Activated gamma-delta T cell (primary cell): ENCODE results near the gene PLA2R1.
A peak's percentile ranks its signal among the peaks of the same experiment; 100 is the strongest.
"Not testable (repeated sequence)": the region's sequence is repeated elsewhere in the genome, so short reads cannot be mapped to it uniquely, and the experiment has no call there.

Source experiments
- DNase-seq: peaks from one replicate; lab custom pipeline; 2025; lab: John Stamatoyannopoulos, UW

Gene PLA2R1

DNA sequence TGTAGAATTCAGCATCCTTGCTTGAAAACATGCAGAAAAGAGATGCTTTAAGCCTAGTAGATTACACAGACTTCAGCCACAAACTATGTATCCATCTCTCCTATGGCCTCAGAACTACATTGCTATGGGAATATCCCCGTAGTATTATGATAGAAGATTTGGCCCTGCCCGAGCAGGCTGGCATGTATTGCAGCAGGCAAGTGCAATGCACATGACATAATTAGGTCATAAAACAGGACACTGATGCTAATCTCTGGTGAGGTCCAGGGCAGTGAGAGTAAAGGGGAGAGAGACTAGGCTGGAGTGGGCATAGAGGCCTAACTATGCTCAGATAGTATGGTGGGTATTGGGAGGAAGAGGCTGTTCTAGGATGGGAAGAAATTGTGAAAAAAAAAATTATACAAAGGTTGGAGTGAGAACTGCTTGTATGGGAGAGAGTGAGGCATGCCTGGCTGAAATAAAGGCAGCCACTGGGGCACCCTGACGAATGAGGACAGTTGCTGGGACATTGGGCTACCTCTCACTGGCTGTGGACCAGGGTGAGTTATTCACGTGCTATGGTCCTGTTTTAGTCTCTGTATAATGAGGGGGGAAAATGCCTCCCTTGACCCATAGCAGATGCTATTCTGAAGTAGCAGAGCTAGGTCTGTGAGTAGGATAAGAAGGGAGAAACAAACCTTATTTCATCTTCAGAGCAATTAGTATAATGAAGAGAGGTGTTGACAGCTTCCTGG, 1.6 kb upstream of the PLA2R1 start:
- no peak for DNase-seq

DNA sequence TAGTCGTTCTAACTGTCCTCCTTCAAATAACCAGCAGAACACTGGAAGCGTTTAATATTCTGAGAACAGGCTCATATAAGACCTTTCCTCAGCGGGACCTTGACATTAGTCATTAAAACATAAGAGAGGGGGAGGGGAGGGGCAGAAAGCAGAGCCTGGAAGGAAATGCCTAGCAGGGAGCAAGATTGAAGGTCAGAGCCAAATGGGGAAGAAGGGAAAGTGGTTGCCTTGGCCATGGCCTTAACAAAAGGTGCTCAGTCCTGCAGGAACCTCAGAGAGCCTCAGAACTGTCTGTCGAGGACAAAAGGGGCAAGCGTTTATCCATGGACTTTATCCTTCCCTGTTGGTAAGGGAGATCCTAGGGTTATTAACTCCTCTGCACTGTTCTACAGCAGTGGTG, 856 bp upstream of the PLA2R1 start:
- no peak for DNase-seq

DNA sequence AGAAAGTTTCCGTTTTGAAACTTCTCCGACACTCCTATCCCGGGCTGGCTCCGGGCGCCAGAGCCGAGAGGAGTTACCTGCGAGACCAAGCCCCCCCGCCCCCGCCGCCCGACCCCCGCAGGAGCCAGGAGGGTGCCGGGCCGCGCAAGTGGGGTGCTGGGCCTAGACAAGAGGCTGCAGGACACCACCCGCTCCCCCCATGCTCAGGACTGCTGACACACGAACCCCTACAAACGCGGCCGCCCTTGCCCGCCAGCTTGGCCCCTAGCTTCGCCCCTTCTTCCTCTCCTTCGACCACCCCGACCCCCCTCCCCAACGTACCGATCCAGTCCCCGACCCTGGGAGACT, 497 bp downstream of the PLA2R1 start:
- peak; percentile 6 for DNase-seq

DNA sequence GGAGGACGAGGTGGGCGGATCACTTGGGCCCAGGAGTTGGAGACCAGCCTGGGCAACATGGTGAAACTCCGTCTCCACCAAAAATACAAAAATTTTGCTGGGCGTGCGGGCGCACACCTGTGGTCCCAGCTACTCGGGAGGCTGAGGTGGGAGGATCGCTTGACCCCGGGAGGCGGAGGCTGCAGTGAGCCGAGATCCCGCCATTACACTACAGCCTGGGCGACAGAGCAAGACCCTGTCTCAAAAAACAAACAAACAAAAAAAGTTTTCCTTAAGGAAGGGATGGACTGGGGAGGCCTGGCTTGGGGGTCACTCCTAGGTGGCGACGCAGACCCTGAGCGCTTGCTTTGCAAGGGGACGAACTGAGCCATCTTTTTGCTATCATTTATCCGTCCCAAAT, 882 bp downstream of the PLA2R1 start:
- no peak for DNase-seq

DNA sequence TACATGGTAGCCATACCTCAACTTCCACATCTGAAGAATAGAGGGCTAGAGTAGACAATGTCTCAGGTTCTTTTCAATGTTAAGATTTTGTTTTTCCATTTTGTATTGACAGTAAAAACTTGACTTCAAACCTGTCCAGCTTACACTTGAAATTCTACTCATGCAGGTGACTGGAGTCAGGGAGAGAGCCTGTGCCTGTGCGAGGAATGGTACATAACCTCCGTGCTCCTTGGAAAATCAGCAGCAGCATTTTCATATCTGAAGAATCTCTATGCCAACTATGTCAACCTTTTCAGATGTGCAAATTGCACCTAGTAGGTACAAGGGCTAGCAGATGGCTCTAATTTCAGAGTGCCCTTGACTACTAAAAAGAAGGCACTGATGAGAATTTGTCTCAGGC, 2.1 kb downstream of the PLA2R1 start:
- DNase-seq: no peak

DNA sequence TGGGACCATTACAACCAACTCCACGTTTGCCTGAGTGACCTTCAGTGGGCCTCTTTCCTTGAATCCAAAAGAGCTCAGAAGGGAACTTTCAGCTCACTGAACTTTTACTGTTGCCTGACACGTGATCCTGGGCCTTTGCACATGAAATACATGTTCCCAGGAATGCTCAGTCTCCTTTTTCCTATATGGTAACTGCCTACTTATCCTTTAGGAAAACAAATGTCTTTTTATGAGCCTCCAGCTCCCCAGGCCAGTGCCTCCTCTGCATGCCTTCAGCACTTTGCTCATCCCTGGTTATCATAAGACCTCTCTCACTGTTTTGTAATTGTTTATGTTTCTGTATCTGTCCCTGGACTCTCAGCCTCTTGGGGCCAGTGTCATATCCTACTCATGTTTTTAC, 5.1 kb downstream of the PLA2R1 start:
- DNase-seq: no peak

DNA sequence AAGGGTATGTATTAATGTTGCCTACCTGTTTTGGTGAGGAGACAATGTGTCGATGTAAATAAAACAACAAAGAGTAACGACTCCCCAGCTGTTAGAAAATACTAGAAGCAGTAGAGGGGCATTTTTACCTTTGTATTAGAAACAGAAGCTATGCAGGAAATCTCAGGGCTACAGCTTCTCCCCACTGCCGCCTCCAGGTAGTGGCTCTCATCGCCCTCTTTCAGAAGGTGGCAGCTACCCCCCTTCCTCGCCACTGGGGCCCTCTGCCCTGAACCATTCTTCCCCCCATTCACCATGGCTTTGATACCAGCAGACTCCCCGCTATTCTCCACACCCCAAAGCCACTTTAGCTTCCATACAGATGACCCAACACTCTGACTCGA, 6.7 kb downstream of the PLA2R1 start:
- DNase-seq: no peak

DNA sequence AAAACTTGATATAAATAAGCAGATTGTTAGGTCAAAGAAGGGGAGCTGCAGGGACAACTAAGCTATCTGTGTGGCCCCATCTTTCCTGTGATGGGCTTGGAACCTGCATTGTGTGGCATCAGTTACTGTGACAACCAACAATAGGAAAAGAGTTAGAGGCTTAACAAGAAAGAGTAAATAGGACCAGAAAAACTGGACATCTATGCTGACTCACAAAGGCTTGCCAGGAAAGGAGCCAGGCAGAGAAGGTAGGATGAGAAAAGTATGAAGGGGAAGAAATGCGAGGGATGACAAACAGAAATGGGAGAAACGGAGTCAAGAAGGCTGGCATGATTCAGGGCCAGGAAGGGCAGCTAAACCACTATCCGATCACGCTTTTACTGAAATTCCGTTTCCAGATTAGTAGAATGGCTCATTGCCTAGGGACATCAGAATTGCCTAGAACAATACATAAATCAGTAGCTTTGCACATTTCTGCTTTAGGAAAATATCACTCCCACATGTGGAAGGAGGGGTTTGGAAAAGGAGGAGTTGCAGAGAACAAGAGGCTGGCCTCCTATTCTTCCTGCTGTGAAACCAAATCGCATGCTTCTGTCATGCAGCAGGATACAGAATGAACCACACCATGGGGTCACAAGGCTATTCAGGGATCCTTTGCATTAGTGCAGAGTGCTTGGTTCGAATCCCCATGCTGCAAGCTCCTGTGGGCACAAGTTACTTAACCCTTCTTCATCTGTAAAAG, 7.3 kb downstream of the PLA2R1 start:
- DNase-seq: no peak

DNA sequence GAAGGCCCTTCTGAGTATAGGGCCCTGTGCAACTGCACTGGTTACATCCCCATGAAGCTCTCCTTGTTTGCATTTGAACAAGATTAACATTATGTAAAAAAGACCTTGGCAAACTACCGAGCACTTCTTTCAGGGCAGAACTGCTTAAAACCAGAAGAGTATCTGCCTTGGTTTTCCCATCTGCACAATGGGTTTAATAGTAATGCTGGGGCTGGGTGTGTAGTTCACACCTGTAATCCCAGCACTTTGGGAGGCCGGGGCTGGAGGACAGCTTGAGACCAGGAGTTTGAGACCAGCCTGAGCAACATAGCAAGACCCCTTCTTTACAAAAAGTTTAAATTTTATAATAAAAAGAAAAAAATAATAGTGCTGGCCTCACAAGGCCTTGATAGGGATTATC, 8.5 kb downstream of the PLA2R1 start:
- no peak for DNase-seq

DNA sequence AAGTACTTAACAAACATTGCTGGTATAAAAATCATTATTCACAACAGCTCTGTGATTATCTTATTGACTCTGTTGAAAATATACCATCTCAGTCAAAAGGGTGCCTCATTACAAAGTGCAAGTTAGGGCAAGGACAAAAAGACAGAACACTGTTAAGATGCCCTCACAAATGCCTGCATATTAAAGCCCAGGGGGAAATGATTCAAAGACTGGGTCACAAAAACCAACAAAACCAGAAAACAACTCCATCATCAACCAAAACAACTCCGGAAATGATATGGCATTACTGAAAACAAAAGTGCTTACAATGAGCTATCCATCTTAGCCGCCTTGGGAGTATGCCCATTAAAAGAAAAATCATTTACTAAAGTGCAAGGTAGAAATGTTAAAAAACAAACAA, 9.9 kb downstream of the PLA2R1 start:
- DNase-seq: no peak

DNA sequence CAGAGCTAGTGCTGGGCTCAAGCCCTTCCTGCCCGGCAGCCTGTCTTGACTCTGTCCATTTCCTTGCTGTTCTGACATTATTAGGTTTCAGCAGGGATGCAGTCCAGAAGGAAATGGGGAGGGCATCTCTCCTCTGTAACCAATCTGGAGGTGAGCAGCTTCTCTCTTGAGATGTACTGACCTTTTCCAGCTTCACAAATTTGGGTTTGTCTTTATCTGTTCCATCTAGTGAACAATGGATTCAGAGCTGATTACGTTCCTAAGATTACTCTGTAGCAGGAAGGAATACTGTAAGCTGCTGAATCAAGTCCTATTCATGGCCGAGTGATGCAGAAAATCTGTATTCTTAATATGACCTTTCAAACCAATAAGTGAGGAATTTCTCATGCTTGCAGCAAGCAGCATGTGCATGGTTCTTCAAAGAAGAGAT, 11.0 kb downstream of the PLA2R1 start:
- no peak for DNase-seq

DNA sequence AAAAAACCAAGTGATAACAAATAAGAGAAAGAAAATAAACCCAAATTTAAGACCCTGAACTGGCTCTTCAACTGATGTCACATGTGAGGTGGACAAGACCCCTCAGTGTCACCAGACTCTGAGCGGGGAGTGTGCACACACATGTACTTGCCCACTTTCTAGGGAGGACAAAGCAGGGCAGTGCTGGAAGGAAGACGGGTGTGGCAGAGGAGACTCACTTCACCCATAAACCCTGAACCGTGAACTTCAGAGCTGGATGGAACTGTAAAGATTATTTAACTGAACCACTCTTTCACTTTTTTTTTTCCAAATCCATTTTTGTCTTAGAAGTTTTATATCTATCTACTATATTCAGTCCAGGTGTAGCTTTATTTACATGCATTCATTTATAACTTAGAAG, 12.3 kb downstream of the PLA2R1 start:
- DNase-seq: no peak

DNA sequence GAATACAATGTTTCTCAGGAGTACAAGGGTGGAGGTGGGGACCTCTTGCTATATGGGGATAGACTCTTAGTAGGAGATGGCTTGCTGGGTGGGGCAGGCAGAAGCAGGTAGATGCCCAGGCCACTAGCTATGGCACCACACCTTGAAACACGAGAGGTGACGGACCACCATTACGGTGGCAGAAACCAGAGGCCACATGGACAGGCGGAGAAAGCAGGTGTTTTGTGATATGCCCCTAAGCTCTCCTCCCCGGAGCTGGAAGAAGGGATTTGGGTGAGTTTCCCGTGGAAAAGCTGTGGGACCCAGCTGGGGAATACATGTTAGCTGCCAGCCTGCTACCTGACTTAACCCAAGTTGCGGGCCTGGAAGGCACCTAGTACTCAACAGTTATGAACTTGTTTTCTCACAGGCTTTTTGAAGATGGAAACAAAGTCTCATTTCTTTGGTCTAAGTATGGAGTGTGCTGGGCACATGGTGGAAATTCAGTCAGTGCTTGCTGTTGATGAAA, 16.7 kb downstream of the PLA2R1 start:
- no peak for DNase-seq

DNA sequence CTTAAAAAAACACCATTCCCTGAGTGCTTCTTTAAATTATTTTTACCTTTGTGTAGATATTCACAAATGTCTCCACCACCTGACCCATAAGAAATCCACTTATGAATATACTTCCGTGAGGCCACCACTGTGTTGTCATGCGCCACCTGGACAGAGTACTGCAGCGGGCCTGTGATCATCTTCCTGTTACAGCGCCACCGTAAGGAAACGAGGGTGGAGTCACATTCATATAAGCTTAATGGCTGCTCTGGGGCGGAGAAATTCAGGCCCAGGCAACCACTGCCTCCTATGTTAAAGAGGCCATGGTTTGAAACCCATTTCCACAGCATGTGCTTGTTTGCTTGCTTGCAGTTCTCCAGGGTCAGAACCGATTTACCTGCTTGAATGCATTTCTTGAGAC, 17.7 kb downstream of the PLA2R1 start:
- no peak for DNase-seq

DNA sequence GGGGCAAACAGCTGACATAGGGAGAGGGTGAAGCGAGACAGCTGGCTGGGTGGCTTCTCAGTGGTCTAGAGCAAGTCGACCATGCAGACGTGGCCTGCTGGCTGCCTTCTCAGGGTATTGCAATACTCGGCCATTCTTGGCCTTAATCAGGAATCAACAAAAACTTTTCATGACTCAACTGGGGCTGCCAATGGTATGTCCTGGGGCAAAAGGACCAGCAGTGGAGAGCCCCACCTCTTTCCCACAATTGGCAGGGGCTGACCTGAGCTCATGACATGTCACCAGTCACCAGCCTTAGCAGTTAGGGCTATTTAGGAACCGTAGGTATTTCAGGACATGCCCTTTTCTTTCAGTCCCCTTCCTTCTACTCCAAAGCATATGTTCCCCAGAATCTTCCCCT, 19.1 kb downstream of the PLA2R1 start:
- no peak for DNase-seq

DNA sequence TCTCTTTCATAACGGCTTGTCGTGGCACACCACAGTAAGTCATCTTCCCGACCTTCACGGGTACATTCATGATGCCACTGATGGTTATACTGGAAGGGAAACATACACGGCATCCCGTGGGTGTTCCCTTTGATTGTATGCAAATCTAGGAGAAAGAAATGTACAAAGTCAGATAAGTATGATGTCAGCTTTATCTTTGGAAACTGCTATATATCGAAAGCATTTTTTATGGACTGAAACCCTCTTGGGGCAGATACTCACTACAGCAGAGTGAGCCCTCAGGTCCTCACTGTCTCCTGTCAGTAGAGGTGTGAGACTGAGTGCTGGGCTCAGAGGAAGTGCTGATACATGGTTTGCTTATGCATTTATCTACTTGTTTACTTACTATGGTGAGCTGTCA, 20.4 kb downstream of the PLA2R1 start:
- DNase-seq: no peak

DNA sequence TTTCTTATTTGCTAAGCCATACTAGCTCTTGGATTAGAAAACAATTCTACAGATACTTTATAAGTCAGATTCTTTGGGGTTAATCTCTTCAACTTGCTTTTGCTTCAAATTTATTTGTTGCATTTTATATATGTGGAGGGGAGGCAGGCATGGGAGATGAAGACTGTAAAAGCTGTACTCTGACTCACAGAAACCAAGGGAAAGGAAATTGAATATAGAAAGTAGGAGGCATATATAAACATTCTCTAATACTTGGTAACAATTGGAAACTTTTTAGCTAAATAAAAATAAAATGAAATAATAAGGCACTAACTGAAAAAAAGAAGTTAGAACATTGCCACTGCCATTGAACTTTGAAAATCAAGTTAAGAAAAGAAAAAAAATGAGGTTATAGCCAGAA, 21.3 kb downstream of the PLA2R1 start:
- no peak for DNase-seq

DNA sequence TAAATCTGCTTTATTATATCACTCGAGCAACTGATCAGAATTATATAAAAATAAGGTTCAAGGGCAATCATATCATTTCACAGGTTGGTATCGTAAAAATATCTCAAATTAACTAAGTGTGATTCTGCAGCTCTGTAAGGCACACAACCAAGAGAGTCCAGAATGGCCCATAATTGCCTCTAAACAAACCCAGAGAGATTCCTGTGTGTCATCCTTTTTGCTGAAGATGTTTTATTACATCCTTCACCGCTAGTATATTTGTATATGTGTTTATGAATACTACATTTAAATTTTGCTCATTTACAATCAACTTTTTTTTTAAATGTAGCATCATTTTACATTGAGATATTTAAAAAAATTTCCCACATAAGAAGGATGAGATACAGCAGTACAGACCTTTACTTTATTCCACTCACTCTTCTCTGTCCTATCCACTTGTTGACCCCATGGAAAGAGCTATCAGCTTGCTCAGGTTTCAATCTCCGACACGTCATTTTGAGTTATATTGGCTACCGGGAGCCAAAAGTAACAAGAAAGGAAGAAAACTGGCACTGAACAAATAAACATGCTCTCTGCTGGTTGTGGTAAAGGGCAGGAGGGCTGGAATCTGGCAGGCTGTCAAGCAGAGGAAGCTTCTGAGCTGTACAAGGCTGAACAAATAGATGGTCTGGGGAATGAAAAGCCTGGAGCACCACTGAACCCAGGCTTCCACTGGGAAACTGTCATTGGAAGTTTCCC, 23.1 kb downstream of the PLA2R1 start:
- DNase-seq: no peak

DNA sequence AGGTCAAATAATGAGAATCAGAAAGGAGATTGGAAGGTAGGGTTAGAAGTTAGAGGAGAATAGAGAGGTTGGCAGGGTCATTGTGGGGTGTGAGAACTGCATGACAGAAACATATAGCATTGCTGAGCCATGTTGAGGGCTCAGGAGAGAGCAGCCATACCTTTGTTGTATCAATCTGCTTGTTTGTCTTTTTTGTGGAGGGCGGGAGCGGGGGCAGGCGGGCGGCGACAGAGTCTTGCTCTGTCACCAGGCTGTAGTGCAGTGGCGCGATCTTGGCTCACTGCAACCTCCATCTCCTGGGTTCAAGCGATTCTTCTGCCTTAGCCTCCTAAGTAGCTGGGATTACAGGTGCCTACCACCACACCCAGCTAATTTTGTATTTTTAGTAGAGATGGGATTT, 23.8 kb downstream of the PLA2R1 start:
- DNase-seq: not testable (repeated sequence)

DNA sequence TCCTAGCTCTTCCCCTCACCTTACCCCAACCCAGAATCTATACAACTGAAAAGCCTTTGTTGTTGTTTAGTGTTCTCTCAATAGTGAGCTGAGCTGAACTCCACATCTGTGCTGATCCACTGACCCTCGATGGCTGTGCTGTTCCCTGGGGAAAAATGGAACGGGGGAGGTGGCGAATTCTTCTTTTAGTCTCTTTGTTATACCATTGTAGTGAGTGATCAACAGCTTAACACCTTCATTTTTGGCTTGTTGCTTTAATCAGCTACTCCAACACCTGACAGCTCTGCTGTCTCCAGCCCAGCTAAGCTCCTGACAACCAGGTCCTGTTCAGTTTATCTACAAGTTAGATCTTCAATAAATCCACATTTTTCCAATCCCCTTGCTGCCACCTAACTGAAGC, 25.7 kb downstream of the PLA2R1 start:
- no peak for DNase-seq

DNA sequence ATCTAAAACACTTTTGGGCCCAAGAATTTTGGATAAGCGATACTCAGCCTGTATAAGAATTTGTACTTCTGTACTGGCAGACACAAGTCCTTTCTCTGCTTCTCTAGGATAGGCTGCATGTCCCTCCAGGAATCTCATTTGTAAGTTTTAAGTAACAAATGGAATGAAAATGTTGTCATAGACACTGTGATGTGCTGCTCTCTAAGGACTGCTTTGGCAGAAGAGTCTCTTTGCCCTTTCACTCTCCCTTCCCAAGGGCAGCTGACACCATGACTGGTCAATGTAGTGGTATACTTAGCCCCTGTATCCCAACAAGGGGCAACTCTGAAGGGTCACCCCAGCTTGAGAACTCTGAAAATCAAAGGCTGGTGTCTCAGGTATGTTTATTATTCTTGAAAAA, 27.3 kb downstream of the PLA2R1 start:
- DNase-seq: no peak

DNA sequence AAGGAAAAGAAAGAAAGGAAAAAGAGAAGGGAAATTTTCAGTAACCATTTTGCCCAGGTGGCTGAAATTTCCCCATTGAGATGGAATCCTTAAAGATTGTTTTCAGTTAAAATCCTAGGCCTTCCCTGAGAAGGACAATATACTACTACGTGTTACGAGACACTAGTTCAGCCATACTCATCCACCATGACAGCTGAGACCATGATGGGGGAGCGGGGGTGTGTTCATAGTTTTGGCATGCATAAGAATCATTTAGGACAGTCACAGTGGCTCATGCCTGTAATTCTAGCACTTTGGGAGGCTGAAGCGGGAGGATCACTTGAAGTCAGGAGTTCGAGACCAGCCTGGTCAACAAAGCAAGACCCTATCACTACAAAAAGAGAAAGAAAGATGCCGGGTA, 28.0 kb downstream of the PLA2R1 start:
- DNase-seq: no peak
